Erythroblast (primary cell): Measurements from ENCODE around the gene DIP2B.

ENCODE experiments used
- GATA1 ChIP-seq: IDR thresholded peaks from 2 replicates; pipeline ENCODE4 v1.6.1; 2011; ENCODE audit warnings: low read depth, mild to moderate bottlenecking, control low read depth, low read length, moderate library complexity
- POLR2A ChIP-seq: IDR thresholded peaks from 2 replicates; pipeline ENCODE4 v1.6.1; 2011; ENCODE audit warnings: mild to moderate bottlenecking, low read length

DNA sequence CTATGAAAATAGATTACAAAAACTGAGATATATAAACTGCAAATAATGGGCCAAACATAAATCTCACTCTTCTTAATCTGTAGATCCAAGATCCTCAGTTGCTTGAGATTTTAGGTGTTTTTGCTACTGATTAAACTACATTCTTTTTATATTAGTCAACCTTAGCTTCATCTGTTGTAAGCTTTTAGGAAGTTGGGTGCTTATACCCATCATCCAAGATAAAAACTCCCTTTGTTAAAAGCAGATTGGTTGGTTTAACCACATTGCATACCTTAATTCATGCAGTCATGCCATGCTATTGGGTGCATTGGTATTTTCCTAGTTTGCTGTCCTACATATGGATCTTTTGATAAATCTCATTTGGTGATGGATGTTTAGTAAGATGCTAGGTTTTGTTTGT, 46.2 kb upstream of the DIP2B start:
- TF ChIP-seq POLR2A (no peak), GATA1 (no peak)
